ENCODE data around the gene TEF.
"Not testable (repeated sequence)": the region's sequence is repeated elsewhere in the genome, so short reads cannot be mapped to it uniquely, and the experiment has no call there.

Gene TEF

GRCh38 chr22:41429232-41429950 is 47.6 kb downstream of the TEF start:
- peak; percentile 5 for DNase-seq (ENCODE audit: low spot score)

- no peak for DNase-seq (ENCODE audit: low spot score)
Measured at GRCh38 chr22:41429951-41430332, 48.2 kb downstream of the TEF start.

- DNase-seq (ENCODE audit: low spot score): peak; percentile 5
Measured at GRCh38 chr22:41431656-41432055, 49.9 kb downstream of the TEF start.

GRCh38 chr22:41433480-41433879 is 51.7 kb downstream of the TEF start:
- not testable (repeated sequence) for DNase-seq (ENCODE audit: low spot score)

- peak; percentile 2 for DNase-seq (ENCODE audit: low spot score)
Measured at GRCh38 chr22:41434361-41435003, 52.7 kb downstream of the TEF start.

- peak; percentile 1 for DNase-seq (ENCODE audit: low spot score)
Measured at GRCh38 chr22:41435560-41435959, 53.8 kb downstream of the TEF start.

- DNase-seq (ENCODE audit: low spot score): no peak
Measured at GRCh38 chr22:41436322-41437113, 54.8 kb downstream of the TEF start.

- no peak for DNase-seq (ENCODE audit: low spot score)
Measured at GRCh38 chr22:41437198-41437597, 55.5 kb downstream of the TEF start.

- not testable (repeated sequence) for DNase-seq (ENCODE audit: low spot score)
Measured at GRCh38 chr22:41440511-41440910, 58.8 kb downstream of the TEF start.

- no peak for DNase-seq (ENCODE audit: low spot score)
Measured at GRCh38 chr22:41442240-41442792, 60.6 kb downstream of the TEF start.

GRCh38 chr22:41444360-41445128 is 62.8 kb downstream of the TEF start:
- peak; percentile 90 for DNase-seq (ENCODE audit: low spot score)

GRCh38 chr22:41445129-41446056 is 63.7 kb downstream of the TEF start:
- DNase-seq (ENCODE audit: low spot score): no peak

GRCh38 chr22:41446057-41446501 is 64.3 kb downstream of the TEF start:
- DNase-seq (ENCODE audit: low spot score): no peak

GRCh38 chr22:41446639-41447434 is 65.1 kb downstream of the TEF start, which contains the start of gene TOB2:
Gene TOB2 (minus strand): TSS chr22:41446801. CDS start chr22:41437345, 9,456 bp downstream.
- peak; percentile 91 for DNase-seq (ENCODE audit: low spot score)

- DNase-seq (ENCODE audit: low spot score): peak; percentile 61
Measured at GRCh38 chr22:41447435-41448188, 65.9 kb downstream of the TEF start.

- peak; percentile 95 for DNase-seq (ENCODE audit: low spot score)
Measured at GRCh38 chr22:41448189-41448808, 66.6 kb downstream of the TEF start.

Measured in AG08396 (cell line).